Endometrium (tissue), 2 donors: Measurements from ENCODE around the gene ABCA12.

Experiments used
- FAIRE-seq: peaks from 2 replicates; lab custom pipeline; 2012; peaks lifted over from hg19 to GRCh38; lab: Jason Lieb, UNC
- donor health status: control.
- donor health status: control.

Gene ABCA12

GRCh38 chr2:214960677-214961076, 177.7 kb downstream of the ABCA12 start:
- no peak for FAIRE-seq

GRCh38 chr2:214946949-214947348, 191.5 kb downstream of the ABCA12 start:
- FAIRE-seq: no peak

- no peak for FAIRE-seq
Measured at GRCh38 chr2:214934006-214934405, 204.4 kb downstream of the ABCA12 start.

GRCh38 chr2:214904634-214905033, 233.8 kb downstream of the ABCA12 start:
- FAIRE-seq: no peak

- FAIRE-seq: no peak
Measured at GRCh38 chr2:214904176-214904575, 234.2 kb downstream of the ABCA12 start.

GRCh38 chr2:214902286-214902685, 236.1 kb downstream of the ABCA12 start:
- FAIRE-seq: no peak

GRCh38 chr2:214899751-214900150, 238.7 kb downstream of the ABCA12 start:
- no peak for FAIRE-seq

GRCh38 chr2:214896274-214896673, 242.2 kb downstream of the ABCA12 start:
- no peak for FAIRE-seq

GRCh38 chr2:214895469-214895868, 243.0 kb downstream of the ABCA12 start:
- no peak for FAIRE-seq

- no peak for FAIRE-seq
Measured at GRCh38 chr2:214889301-214889700, 249.1 kb downstream of the ABCA12 start.

GRCh38 chr2:214881647-214882202, 256.7 kb downstream of the ABCA12 start:
- no peak for FAIRE-seq
